HG02884 (cell line): ENCODE measurements around the gene SAE1.
"Not testable (repeated sequence)": the region's sequence is repeated elsewhere in the genome, so short reads cannot be mapped to it uniquely, and the experiment has no call there.

Experiments
- ATAC-seq: cut with Tn5 transposase; IDR thresholded peaks from one replicate; pipeline ENCODE4 v1.9.1; 2021; ENCODE audit warnings: mild to moderate bottlenecking, moderate library complexity; ENCODE audit not compliant: unreplicated experiment

Gene SAE1

DNA sequence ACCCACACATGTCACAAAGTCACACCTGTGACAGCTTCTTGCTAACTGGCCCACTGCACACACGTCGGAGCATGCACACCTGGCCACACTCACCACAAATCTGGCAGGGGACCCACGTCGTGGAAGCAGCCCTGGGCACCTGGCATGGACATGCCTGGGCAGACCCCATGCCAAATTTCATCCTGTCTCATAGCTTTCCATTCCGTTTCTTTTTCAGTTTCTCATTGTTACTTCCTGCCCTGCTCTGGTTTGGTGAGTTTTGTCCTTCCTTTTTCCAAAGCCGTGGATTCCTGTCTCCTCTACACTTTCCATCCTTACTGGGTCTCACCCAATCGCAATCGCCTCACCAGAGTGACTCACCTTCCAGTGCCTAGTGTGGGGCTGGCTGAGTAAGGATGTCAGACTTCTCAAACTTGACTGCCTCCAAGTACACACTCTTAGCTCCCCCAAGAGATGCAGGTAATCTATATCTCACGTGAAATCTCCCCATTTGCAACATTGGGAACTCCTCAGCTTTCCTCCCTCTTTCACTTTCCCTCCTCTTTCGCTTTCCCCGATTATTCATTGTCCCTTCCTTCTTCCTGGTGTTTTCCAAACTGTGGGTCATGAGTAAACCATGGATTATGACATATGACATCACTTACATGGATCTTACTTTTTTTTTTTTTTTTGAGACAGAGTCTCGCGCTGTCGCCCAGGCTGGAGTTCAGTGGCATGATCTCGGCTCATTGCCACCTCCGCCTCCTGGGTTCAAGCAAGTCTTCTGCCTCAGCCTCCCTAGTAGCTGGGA is 102.0 kb downstream of the SAE1 start:
- ATAC-seq, result no peak

DNA sequence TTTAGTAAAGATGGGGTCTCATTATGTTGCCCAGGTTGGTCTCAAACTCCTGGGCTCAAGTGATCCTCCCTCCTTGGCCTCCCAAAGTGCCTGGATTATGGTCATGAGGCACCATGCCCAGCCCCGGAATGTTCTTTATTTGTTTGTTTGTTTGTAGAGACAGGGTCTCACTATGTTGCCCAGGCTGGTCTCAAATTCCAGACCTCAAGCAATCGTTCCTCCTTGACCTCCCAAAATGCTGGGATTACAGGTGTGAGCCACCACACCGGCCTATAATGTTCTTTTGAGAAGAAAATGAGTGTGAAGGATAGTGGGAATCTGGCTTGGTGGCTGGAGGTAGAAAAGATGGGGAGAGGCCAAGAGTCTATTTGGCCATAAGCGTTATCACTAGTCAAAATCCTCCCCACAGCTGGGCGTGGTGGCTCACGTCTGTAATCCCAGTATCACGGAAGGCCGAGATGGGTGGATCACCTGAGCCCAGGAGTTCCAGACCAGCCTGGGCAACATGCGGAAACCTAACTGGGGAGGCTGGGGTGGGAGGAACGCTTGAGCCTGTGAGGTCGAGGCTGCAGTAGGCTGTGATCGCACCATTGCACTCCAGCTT is 105.5 kb downstream of the SAE1 start:
- ATAC-seq, result no peak

DNA sequence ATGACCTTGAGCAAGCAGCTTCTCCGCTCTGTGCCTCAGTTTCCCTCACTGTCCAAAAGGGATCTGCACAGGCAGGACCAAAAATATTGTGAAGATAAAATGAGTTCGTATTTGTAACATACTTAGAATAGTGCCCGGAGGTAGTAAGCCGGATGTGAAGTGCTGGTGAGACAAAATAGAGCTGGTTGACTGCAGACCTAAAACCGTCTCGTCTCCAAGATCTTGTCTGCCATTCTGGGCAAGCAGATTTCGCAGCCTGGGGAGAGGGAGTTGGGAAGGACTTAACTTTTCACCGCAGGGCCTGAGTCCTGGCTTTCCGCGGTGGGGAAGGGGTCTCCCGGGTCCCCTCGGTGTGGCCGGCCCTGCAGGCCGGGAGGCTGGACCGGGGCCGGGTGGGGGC is 108.5 kb downstream of the SAE1 start:
- no peak for ATAC-seq

DNA sequence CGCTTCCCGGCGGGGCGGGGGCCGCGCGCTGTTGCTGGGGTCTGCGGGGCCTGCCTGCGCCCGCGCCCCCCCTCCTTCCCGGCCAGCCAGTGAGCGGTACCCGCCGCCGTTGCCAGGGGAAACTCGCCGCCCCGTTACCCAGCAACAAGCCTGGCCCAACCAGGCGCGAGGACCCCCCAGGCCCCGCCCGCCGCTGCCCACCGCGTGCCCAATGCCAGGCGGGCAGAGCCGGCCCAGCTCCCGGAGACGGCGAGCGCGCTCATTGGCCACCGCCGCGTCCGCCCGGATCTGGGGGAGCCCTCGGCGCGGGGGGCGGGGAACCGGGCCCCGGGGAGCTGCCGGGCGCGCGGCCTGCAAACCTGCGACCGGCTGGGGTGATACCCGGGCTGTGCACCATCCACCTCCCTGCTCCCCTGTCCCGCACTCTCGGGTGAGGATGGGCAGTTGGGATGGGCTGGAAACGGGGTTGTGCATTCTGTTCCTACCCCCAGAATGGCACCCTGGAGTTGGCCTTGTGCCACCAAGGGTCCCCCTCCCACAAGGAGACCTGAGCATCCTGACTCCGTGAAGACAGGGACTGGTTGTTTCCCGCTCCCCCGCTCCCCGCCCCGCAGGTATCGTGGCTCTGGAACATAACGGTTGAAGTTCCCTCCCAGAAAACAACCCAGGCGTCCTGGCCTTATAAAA is 109.1 kb downstream of the SAE1 start:
- ATAC-seq, result no peak

DNA sequence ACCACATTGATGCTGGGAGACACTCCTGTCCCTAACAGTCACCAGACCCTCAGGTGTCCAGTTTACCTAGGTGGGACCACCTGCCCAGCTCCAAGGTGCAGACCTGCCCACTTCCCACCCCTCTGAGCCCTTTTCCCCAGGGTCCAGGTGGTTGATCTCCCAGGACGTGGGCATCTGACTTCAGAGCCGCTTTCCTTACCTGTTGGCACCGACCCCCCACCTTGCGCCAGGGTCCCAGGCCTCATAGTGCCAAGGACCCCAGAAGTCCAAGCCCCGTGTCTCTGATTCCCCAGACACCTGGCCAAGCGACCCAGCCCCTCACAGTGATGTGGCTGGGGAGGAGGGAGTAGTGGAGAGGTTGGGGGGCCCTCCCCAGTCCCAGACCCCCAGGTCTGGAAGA is 109.9 kb downstream of the SAE1 start:
- ATAC-seq, result no peak

DNA sequence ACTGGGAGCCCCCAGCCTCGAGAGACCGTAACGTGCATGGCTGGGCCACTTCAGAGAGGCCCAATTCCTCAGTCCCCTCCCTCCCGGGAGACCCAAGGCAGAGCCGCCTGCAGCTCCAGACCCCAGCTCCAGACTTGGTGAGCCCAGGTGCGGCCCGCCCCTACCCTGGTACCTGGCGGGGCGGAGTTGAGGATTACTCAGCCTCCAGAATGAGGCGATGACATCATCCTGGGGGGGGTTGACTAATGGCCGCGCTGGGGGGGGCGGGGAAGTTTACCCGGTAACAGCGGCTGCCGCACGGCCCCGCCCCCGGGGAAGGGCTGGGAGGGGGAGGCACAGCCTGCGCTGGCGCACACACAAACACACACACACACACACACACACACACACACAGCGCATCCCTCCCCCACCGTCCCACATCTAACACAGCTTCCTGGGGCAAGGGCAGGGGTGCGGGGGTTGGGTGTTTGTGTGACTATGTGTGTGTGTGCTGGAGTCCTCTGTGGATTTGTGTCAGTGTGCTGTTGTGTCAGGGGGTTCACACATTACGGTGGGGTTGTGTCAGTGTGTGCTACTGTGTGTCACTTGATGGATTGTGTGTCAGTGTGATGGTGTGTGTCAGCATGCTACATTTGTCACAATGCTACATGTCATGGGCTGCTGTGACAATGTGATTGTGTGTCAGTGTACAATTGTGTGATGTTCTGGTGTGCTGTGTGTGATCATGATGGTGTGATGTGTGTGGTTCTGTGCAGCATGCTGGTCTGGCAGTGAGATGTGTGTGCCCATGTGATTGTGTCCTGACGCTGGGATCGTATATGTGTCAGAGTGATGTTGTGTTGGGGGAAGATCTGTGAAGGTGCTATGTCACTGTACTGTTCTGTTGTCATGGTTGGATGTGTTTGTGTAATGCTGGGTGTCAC is 110.6 kb downstream of the SAE1 start:
- ATAC-seq, result no peak

DNA sequence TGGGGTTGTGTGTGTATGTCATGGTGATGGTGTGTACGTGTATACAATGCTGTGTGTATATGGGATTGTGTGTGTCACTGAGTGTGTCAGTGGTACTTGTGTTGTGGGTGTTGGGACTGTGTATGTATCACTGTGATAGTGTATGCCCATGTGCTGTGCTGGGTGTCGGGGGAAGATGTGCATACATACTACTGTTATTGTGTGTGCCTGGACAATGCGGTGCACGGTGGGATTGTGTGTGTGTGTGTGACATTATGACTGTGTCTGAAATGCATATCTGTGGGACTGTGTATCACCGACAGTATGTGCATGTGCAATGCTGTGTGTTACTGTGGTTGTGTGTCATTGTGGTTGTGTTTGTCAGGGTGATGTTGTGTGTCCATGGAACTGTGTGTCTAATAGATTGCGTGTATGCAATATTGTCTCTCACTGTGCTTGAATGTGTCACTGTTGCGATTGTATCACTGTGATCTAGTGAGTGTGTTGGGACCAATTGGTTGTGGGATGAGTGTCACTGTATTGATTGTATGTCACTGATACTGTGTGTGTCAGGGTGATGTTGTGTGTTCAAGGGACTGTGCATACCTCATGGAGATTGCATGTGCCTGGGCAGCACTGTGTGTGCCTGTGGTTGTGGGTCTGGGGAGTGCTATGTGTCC is 111.4 kb downstream of the SAE1 start:
- ATAC-seq, result no peak

DNA sequence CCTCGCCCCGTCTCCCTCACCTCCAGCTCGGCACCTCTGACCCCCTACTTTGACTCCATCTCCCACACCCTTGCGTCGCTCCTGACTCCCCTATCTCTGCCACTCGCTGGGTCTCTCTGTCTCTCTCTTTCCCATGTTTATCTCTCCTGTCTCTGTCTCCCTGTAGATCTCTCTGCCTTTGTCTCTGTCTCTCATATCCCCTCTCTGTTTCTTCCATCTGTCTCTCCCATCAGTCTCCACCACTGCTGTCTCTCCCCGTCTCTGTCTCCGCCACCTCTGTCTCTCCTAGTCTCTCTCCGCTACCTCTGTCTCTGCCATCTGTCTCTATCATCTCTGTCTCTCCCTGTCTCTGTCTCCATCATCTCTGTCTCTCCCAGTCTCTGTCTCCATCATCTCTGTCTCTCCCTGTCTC is 112.7 kb downstream of the SAE1 start:
- no peak for ATAC-seq

DNA sequence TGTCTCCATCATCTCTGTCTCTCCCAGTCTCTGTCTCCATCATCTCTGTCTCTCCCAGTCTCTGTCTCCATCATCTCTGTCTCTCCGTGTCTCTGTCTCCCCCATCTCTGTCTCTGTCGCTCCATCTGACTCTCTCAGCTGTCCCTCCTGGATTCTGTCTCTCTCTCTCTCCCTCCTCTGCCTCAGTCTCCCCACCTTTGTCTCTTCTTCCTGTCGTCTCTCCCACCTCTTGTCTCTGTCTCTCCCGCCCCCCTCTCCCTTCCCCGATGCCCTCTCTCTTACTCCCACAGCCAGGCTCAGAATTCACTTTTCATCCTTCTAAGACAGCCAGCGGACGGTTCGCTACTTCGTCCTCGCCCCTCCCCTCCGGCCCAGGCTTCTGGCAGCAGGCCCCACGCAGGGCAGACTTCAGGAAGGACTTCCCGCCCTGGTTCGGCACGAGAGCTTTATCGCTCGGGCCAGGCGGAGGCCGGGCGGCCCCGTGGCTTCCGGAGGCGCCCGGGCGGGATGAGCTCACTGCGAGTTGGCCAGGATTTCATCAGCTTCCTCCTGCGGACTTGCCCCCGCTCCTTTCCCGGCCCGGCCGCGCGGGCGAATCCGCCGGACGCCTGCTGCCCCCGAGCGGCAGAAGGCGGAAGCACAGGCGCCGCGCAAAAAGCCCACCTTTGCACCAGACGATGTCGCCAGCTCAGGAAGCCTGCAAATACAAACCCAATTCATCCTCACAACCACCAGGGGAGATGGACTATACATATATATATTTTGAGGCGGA is 113.3 kb downstream of the SAE1 start:
- ATAC-seq, result no peak

DNA sequence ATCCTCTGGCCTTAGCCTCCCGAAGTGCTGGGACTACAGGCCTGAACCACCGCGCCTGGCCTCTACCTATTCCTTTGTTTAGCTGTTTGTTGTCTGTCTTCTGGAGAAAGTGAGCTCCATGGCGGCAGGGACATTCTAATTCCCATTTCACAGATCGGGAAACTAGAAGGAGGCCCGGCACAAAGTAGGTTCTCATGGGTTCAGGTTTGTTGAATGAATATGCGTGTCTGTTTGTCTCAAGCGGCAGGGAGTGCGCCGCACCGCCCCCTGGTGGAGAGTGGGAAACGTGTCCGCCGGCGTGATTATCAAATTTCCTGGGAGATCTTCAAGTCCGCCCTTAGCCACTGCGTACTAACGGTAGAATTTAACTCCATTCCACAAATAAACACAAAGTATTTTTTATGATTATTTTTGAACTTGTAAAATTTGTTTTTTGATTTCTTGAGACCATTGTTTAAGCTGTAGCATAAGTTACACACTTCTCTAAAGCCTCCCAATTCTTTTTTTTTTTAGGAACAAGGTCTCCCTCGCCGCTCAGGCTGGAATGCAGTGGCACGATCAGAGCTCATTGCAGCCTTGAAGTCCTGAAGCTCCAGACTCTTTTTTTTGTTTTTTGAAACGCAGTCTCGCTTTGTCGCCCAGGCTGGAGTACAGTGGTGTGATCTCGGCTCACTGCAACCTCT is 116.8 kb downstream of the SAE1 start:
- no peak for ATAC-seq

DNA sequence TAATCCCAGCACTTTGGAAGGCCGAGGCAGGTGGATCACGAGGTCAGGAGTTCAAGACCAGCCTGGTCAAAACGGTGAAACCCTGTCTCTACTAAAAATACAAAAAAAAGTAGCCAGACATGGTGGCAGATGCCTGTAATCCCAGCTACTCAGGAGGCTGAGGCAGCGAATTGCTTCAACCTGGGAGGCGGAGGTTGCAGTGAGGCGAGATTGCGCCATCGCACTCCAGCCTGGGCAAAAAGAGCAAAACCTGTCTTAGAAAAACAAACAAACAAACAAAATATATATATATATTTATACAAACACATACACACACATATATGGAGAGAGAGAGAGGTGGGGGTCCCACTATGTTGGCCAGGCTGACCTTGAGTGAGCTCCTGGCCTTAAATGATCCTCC is 122.4 kb downstream of the SAE1 start:
- not testable (repeated sequence) for ATAC-seq

DNA sequence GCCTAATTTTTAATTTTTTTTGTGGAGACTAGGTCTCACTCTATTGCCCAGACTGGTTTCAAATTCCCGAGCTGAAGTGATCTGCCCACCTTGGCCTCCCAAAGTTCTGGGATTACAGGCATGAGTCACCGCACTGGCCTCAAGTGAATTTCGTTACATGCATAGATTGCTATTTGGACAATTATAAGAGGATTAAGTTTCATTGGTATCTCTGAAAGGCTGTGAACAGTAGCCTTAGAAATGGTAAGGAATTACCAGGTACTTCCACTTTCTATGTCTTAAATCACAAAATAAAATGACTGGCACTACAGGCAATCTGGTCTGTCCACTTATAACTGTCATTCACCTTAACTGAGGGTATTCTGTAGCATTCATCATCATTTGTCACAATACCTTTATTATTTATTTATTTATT is 122.8 kb downstream of the SAE1 start:
- ATAC-seq, result no peak

DNA sequence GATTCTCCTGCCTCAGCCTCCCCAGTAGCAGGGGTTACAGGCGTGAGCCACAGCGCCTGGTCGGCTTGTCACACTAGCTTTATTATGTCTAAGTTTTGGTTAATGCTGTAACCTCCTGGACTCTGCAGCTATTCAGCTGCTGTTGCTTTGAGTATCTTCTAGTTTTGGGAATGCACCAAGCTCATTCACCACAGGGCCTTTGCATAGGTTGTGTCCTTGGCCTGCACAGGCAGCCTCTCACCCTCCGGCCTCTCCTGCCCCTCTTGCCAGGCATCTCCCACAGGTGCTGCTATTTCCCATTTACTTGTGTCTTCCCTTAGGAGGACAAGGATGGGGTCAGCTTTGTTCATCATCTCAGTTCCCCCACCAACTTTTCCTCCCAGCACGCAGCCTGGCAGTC is 123.3 kb downstream of the SAE1 start:
- ATAC-seq, result no peak

DNA sequence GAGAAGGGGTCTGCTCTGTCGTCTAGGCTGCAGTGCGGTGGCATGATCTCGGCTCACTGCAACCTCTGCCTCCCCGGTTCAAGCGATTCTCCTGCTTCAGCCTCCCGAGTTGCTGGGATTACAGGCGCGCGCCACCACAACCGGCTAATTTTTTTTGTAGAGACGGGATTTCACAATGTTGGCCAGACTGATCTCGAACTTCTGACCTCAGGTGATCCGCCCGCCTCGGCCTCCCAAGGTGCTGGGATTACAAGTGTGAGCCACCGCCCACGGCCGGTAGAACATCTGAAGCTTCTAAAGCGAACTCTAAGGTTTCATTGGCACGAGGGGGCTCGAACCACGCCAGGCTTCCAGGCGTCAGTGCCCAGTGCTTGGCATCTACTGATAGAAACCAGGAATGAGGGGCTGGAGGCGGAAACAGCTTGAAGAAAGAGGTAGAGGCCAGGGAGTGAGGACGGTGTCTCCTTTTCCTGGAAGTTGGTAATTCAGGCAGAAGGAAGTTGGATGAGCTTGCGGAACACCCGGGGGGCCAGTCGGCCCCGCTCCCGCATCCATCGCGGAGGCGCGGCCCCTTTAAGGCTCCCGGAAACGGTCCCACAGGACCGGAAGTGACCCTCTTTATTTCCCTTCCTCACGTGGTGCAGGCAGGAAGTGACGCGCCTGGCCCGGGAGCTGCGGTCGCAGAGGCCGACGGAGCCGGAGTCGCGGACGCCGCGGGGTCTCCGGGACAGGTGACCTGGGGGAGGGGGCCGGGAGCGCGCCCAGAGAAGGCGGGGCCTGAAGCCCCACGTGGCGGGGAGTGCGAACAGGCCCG is 125.5 kb downstream of the SAE1 start, which contains the start of gene CCDC9:
CCDC9 (plus strand) TSS at position 647 of the 814 bp plus-strand sequence. CDS start 1,876 bp downstream, outside the sequence.
- peak; percentile 43 for ATAC-seq

DNA sequence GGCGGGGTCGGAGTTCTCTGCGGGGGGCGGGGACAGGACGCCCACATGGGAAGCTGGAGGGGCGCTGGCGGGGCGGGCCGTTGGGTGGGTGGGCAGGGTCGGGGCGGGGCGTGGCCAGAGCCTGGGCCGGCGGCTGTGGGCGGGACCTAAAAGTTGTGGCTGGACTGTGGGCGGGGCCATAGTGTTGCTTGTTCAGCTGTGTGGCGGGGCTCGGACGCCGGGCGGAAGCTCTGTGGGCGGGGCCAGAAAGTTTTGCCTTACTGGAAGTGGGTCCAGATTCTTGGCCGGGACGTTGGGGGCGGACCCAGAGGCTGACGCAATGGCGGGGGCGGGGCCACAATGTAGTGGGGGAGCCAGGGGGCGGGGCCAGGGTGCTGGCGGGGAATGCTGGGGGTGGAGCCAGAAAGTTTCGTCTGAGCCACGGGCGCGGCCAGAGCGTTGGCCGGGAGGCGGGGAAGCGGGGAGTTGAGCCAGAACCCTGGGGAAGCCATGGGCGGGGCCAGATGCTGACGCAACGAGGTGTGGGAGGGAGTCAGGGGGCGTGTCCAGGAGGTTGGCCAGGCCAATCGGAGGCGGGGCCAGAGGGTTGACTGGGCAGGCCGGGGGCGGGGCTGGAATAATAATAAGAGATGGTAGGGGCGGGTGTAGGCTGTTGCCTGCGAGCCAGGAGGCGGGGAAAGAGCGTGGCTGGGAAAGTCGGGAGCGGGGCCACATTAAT is 126.2 kb downstream of the SAE1 start:
- peak; percentile 70 for ATAC-seq

DNA sequence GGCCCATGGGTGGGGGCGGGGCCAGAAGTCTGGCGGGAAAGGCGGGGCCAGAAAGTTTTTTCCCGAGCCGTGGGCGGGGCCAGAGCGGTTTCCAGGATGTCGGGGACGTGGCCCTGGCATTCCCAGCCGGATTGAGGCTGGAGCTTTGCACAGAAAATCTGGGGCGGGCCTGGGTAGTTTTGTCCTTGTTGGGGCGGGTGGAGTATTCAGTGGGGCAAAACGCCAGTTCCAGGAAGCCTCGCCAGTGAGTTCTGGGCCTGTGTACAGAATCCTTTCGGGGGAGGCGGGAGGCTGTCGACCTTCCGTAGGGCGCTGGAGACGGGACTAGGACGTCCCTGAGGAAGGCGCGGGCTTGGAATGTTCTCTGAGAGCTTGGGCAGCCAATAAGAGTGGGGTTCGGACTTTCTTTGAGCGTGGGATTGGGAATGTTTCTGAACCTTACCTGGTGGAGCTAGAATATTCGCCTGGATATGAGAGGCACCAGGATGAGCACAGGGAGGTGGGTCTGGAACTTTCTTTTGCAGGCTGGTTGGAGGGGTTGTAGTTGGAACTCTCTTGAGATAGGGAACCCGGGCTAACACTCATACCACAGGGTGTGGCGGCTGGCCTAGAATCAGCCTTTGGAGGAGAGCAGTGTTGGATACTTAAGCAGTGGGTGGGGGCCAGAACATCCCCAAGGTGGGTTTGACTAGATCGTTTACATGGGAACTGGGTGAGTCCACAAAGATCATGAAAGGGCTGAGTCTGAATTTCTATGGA is 127.0 kb downstream of the SAE1 start:
- no peak for ATAC-seq

DNA sequence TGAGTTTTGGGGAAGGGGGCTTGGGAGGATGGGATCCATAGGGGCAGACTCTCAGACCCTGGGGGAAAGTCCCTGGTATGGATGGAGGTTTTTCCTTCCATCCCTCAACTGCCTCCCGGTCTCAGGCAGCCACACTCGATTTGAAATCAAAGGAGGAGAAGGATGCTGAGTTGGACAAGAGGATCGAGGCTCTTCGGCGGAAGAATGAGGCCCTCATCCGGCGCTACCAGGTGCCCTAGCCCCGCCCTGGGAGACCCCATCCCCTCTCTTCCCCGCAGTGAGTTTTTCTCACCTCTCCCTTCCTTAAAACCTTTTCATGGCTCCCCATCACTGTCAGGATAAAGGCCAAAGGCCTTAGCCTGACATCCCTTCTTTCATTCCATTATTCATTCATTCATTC is 127.8 kb downstream of the SAE1 start:
- ATAC-seq, result no peak
